ENCODE measurements around the gene ADAMTS2.

Gene ADAMTS2

GRCh38 chr5:179165421-179166170, 179.7 kb downstream of the ADAMTS2 start:
- no peak overlapping the region for H3K9ac ChIP-seq (ENCODE audit: insufficient read length)
- no peak for DNase-seq (ENCODE audit: low read depth, low spot score)
- no peak overlapping the region for H3K27ac ChIP-seq
- no peaks in the 10 kb centered on the region for H3K36me3 ChIP-seq (ENCODE audit: insufficient read depth, low read length)
- no peaks in the 10 kb centered on the region for H3K9me3 ChIP-seq (ENCODE audit: low read depth, low read length)
- no peak overlapping the region for H3K4me3 ChIP-seq
- no peak for TF ChIP-seq POLR2AphosphoS5 (IDR thresholded peaks at IDR 0.05; ENCODE audit: borderline replicate concordance, low read depth, low read length)

- Histone ChIP-seq H3K9ac (ENCODE audit: insufficient read length) (no peak overlapping the region), H3K4me3 (no peak overlapping the region), H3K27ac (no peak overlapping the region), H3K9me3 (ENCODE audit: low read depth, low read length) (no peaks in the 10 kb centered on the region), H3K36me3 (ENCODE audit: insufficient read depth, low read length) (no peaks in the 10 kb centered on the region)
- TF ChIP-seq POLR2AphosphoS5 (IDR thresholded peaks at IDR 0.05; ENCODE audit: borderline replicate concordance, low read depth, low read length) (no peak), EZH2 (IDR thresholded peaks at IDR 0.05) (no peak), FOXP2 (optimal IDR thresholded peaks at IDR 0.05; ENCODE audit: control extremely low read depth, extremely low read length, insufficient read depth) (no peak)
- no peak for DNase-seq (ENCODE audit: low read depth, low spot score)
These were observed 180.6 kb downstream of the ADAMTS2 start for GRCh38 chr5:179164331-179165311.

- DNase-seq (ENCODE audit: low read depth, low spot score), result no peak
- H3K9me3 ChIP-seq (ENCODE audit: low read depth, low read length), result no peaks in the 10 kb centered on the region
- H3K9ac ChIP-seq (ENCODE audit: insufficient read length), result no peak overlapping the region
- H3K36me3 ChIP-seq (ENCODE audit: insufficient read depth, low read length), result no peaks in the 10 kb centered on the region
- H3K4me3 ChIP-seq, result no peak overlapping the region
- H3K27ac ChIP-seq, result no peak overlapping the region
- TF ChIP-seq EZH2 (IDR thresholded peaks at IDR 0.05), result no peak
- TF ChIP-seq POLR2AphosphoS5 (IDR thresholded peaks at IDR 0.05; ENCODE audit: borderline replicate concordance, low read depth, low read length), result no peak
- TF ChIP-seq FOXP2 (optimal IDR thresholded peaks at IDR 0.05; ENCODE audit: control extremely low read depth, extremely low read length, insufficient read depth), result no peak
These were observed 181.8 kb downstream of the ADAMTS2 start for GRCh38 chr5:179163236-179164155.

GRCh38 chr5:179162351-179163235, 182.7 kb downstream of the ADAMTS2 start:
- H3K4me3 ChIP-seq, result no peak overlapping the region
- no peak for DNase-seq (ENCODE audit: low read depth, low spot score)
- H3K9ac ChIP-seq (ENCODE audit: insufficient read length), result no peak overlapping the region
- TF ChIP-seq POLR2AphosphoS5 (IDR thresholded peaks at IDR 0.05; ENCODE audit: borderline replicate concordance, low read depth, low read length) (no peak), FOXP2 (optimal IDR thresholded peaks at IDR 0.05; ENCODE audit: control extremely low read depth, extremely low read length, insufficient read depth) (no peak), EZH2 (IDR thresholded peaks at IDR 0.05) (no peak)
- H3K9me3 ChIP-seq (ENCODE audit: low read depth, low read length), result no peaks in the 10 kb centered on the region
- H3K27ac ChIP-seq, result no peak overlapping the region
- no peaks in the 10 kb centered on the region for H3K36me3 ChIP-seq (ENCODE audit: insufficient read depth, low read length)

GRCh38 chr5:179161901-179162300, 183.4 kb downstream of the ADAMTS2 start:
- TF ChIP-seq FOXP2 (optimal IDR thresholded peaks at IDR 0.05; ENCODE audit: control extremely low read depth, extremely low read length, insufficient read depth), result no peak
- H3K36me3 ChIP-seq (ENCODE audit: insufficient read depth, low read length), result no peaks in the 10 kb centered on the region
- no peak overlapping the region for H3K9ac ChIP-seq (ENCODE audit: insufficient read length)
- no peak overlapping the region for H3K27ac ChIP-seq
- no peak overlapping the region for H3K4me3 ChIP-seq
- no peak for DNase-seq (ENCODE audit: low read depth, low spot score)
- H3K9me3 ChIP-seq (ENCODE audit: low read depth, low read length), result no peaks in the 10 kb centered on the region

- no peak for DNase-seq (ENCODE audit: low read depth, low spot score)
- no peaks in the 10 kb centered on the region for H3K9me3 ChIP-seq (ENCODE audit: low read depth, low read length)
- TF ChIP-seq EZH2 (IDR thresholded peaks at IDR 0.05) (no peak), FOXP2 (optimal IDR thresholded peaks at IDR 0.05; ENCODE audit: control extremely low read depth, extremely low read length, insufficient read depth) (no peak), POLR2AphosphoS5 (IDR thresholded peaks at IDR 0.05; ENCODE audit: borderline replicate concordance, low read depth, low read length) (no peak)
- no peak overlapping the region for H3K9ac ChIP-seq (ENCODE audit: insufficient read length)
- no peaks in the 10 kb centered on the region for H3K36me3 ChIP-seq (ENCODE audit: insufficient read depth, low read length)
- no peak overlapping the region for H3K4me3 ChIP-seq
- no peak overlapping the region for H3K27ac ChIP-seq
These were observed 184.7 kb downstream of the ADAMTS2 start for GRCh38 chr5:179160584-179160983.

GRCh38 chr5:179158556-179158955, 186.7 kb downstream of the ADAMTS2 start:
- no peak overlapping the region for H3K27ac ChIP-seq
- TF ChIP-seq POLR2AphosphoS5 (IDR thresholded peaks at IDR 0.05; ENCODE audit: borderline replicate concordance, low read depth, low read length) (no peak), FOXP2 (optimal IDR thresholded peaks at IDR 0.05; ENCODE audit: control extremely low read depth, extremely low read length, insufficient read depth) (no peak), EZH2 (IDR thresholded peaks at IDR 0.05) (no peak)
- no peak for DNase-seq (ENCODE audit: low read depth, low spot score)
- H3K36me3 ChIP-seq (ENCODE audit: insufficient read depth, low read length), result no peaks in the 10 kb centered on the region
- H3K4me3 ChIP-seq, result no peak overlapping the region
- no peak overlapping the region for H3K9ac ChIP-seq (ENCODE audit: insufficient read length)
- H3K9me3 ChIP-seq (ENCODE audit: low read depth, low read length), result no peaks in the 10 kb centered on the region
